Measurements from ENCODE around the gene CD2AP. TPM values are rescaled to one million over a fixed set of nuclear protein-coding genes. Genes with fewer than 3 reads are reported as not detected.
"Not testable (repeated sequence)": the region's sequence is repeated elsewhere in the genome, so short reads cannot be mapped to it uniquely, and the experiment has no call there.

Gene CD2AP
- total RNA-seq, 1 donor from 2014 or later: 27.5 TPM

GRCh38 chr6:47599512-47599911, 121.9 kb downstream of the CD2AP start:
- ATAC-seq (no peak), DNase-seq (ENCODE audit: low spot score) (no peak)
- intact Hi-C loops (cut with DNase I): no loop called here

- intact Hi-C loops (cut with DNase I): no loop called here
- DNase-seq (ENCODE audit: low spot score): no peak
- no peak for ATAC-seq
Measured at GRCh38 chr6:47603227-47603626, 125.6 kb downstream of the CD2AP start.

- DNase-seq (ENCODE audit: low spot score) (no peak), ATAC-seq (no peak)
- intact Hi-C loops (cut with DNase I): no loop called here
Measured at GRCh38 chr6:47603995-47604394, 126.4 kb downstream of the CD2AP start.

- ATAC-seq: no peak
- DNase-seq (ENCODE audit: low spot score): no peak
- intact Hi-C loops (cut with DNase I): no loop called here
Measured at GRCh38 chr6:47621838-47622449, 144.4 kb downstream of the CD2AP start.

GRCh38 chr6:47626782-47627181, 149.2 kb downstream of the CD2AP start:
- intact Hi-C loops (cut with DNase I): no loop called here

GRCh38 chr6:47628448-47629272, 151.1 kb downstream of the CD2AP start:
- intact Hi-C loops (cut with DNase I): no loop called here
- no peak for DNase-seq (ENCODE audit: low spot score)
- no peak for ATAC-seq

More at GRCh38 chr6:47626782-47627181, 149.2 kb downstream of the CD2AP start:
- no peak for ATAC-seq
- no peak for DNase-seq (ENCODE audit: low spot score)

- no peak for DNase-seq (ENCODE audit: low spot score)
- ATAC-seq: no peak
- intact Hi-C loops (cut with DNase I): no loop called here
Measured at GRCh38 chr6:47629954-47630353, 152.4 kb downstream of the CD2AP start.

GRCh38 chr6:47630587-47630986, 153.0 kb downstream of the CD2AP start:
- DNase-seq (ENCODE audit: low spot score): no peak
- intact Hi-C loops (cut with DNase I): no loop called here
- no peak for ATAC-seq

- DNase-seq (ENCODE audit: low spot score) (no peak), ATAC-seq (peak; percentile 52)
- intact Hi-C loops (cut with DNase I): no loop called here
Measured at GRCh38 chr6:47631269-47631772, 153.7 kb downstream of the CD2AP start.

- DNase-seq (ENCODE audit: low spot score) (no peak), ATAC-seq (no peak)
- intact Hi-C loops (cut with DNase I): no loop called here
Measured at GRCh38 chr6:47631797-47632196, 154.2 kb downstream of the CD2AP start.

GRCh38 chr6:47633141-47633540, 155.6 kb downstream of the CD2AP start:
- DNase-seq (ENCODE audit: low spot score) (no peak), ATAC-seq (no peak)
- intact Hi-C loops (cut with DNase I): no loop called here

- no peak for DNase-seq (ENCODE audit: low spot score)
- intact Hi-C loops (cut with DNase I): no loop called here
Measured at GRCh38 chr6:47634210-47635047, 156.8 kb downstream of the CD2AP start.

GRCh38 chr6:47646689-47647088, 169.1 kb downstream of the CD2AP start:
- ATAC-seq (no peak), DNase-seq (ENCODE audit: low spot score) (no peak)

More at GRCh38 chr6:47634210-47635047, 156.8 kb downstream of the CD2AP start:
- ATAC-seq: no peak

GRCh38 chr6:47647188-47647587, 169.6 kb downstream of the CD2AP start:
- intact Hi-C loops (cut with DNase I): no loop called here
- no peak for ATAC-seq
- no peak for DNase-seq (ENCODE audit: low spot score)

More at GRCh38 chr6:47646689-47647088, 169.1 kb downstream of the CD2AP start:
- intact Hi-C loops (cut with DNase I): no loop called here

- DNase-seq (ENCODE audit: low spot score); ATAC-seq; intact Hi-C loops (cut with DNase I): not testable (repeated sequence)
Measured at GRCh38 chr6:47647626-47648025, 170.0 kb downstream of the CD2AP start.

GRCh38 chr6:47648031-47648430, 170.4 kb downstream of the CD2AP start:
- DNase-seq (ENCODE audit: low spot score) (no peak), ATAC-seq (no peak)
- intact Hi-C loops (cut with DNase I): no loop called here

- DNase-seq (ENCODE audit: low spot score) (no peak), ATAC-seq (no peak)
- intact Hi-C loops (cut with DNase I): no loop called here
Measured at GRCh38 chr6:47650553-47651432, 173.2 kb downstream of the CD2AP start.

GRCh38 chr6:47651505-47651944, 173.9 kb downstream of the CD2AP start:
- ATAC-seq: no peak
- intact Hi-C loops (cut with DNase I): no loop called here
- no peak for DNase-seq (ENCODE audit: low spot score)

All from sciatic nerve (tissue), 2 donors.